ENCODE data around the gene FAM50B. TPM values are rescaled to one million over a fixed set of nuclear protein-coding genes. Genes with fewer than 3 reads are reported as not detected.

The FAM50B gene
- total and polyA plus RNA-seq, 10 of the 15 experiments (the other 5 are each of a cell fraction or from before 2014, with no cell fraction given): 0.58 to 10.2 (median 5.9) TPM

GRCh38 chr6:3848925-3849605 is at the start of gene FAM50B (continued):
- TF ChIP-seq, protein P1, sequence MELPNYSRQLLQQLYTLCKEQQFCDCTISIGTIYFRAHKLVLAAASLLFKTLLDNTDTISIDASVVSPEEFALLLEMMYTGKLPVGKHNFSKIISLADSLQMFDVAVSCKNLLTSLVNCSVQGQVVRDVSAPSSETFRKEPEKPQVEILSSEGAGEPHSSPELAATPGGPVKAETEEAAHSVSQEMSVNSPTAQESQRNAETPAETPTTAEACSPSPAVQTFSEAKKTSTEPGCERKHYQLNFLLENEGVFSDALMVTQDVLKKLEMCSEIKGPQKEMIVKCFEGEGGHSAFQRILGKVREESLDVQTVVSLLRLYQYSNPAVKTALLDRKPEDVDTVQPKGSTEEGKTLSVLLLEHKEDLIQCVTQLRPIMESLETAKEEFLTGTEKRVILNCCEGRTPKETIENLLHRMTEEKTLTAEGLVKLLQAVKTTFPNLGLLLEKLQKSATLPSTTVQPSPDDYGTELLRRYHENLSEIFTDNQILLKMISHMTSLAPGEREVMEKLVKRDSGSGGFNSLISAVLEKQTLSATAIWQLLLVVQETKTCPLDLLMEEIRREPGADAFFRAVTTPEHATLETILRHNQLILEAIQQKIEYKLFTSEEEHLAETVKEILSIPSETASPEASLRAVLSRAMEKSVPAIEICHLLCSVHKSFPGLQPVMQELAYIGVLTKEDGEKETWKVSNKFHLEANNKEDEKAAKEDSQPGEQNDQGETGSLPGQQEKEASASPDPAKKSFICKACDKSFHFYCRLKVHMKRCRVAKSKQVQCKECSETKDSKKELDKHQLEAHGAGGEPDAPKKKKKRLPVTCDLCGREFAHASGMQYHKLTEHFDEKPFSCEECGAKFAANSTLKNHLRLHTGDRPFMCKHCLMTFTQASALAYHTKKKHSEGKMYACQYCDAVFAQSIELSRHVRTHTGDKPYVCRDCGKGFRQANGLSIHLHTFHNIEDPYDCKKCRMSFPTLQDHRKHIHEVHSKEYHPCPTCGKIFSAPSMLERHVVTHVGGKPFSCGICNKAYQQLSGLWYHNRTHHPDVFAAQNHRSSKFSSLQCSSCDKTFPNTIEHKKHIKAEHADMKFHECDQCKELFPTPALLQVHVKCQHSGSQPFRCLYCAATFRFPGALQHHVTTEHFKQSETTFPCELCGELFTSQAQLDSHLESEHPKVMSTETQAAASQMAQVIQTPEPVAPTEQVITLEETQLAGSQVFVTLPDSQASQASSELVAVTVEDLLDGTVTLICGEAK (IDR thresholded peaks at IDR 0.05; ENCODE audit: borderline replicate concordance): peak; percentile 53; the same call in 1 of the 2 replicates
- TF ChIP-seq BRCA1 (IDR thresholded peaks at IDR 0.05; ENCODE audit: low read depth, low read length) (peak; percentile 78), SMC3 (IDR thresholded peaks at IDR 0.05; ENCODE audit: borderline replicate concordance, low read length) (peak; percentile 57), POLR2A (IDR thresholded peaks at IDR 0.05; ENCODE audit: low read depth, low read length) (peak; percentile 82), SUPT20H (IDR thresholded peaks at IDR 0.05; ENCODE audit: borderline replicate concordance, control insufficient read depth, low read depth, low read length) (no peak), CBX3 (IDR thresholded peaks at IDR 0.05; ENCODE audit: borderline replicate concordance, low read depth) (no peak), TBL1XR1 (IDR thresholded peaks at IDR 0.05; ENCODE audit: low read depth, low read length) (no peak), SUZ12 (IDR thresholded peaks at IDR 0.05; ENCODE audit: unreplicated experiment) (no peak), ZNF274 (IDR thresholded peaks at IDR 0.05; ENCODE audit: insufficient read depth, insufficient read length) (no peak), BACH1 (IDR thresholded peaks at IDR 0.05; ENCODE audit: borderline replicate concordance) (peak; percentile 64; the same call in 1 of the 2 replicates), ZNF687 (IDR thresholded peaks at IDR 0.05) (peak; percentile 45; the same call in 1 of the 2 replicates)
- TF ChIP-seq, protein P2, sequence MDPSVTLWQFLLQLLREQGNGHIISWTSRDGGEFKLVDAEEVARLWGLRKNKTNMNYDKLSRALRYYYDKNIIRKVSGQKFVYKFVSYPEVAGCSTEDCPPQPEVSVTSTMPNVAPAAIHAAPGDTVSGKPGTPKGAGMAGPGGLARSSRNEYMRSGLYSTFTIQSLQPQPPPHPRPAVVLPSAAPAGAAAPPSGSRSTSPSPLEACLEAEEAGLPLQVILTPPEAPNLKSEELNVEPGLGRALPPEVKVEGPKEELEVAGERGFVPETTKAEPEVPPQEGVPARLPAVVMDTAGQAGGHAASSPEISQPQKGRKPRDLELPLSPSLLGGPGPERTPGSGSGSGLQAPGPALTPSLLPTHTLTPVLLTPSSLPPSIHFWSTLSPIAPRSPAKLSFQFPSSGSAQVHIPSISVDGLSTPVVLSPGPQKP (IDR thresholded peaks at IDR 0.05; ENCODE audit: low read depth, low read length): 0 out of 2 replicates have a peak, but pooled peaks have one; percentile 33
- TF ChIP-seq, protein P3, sequence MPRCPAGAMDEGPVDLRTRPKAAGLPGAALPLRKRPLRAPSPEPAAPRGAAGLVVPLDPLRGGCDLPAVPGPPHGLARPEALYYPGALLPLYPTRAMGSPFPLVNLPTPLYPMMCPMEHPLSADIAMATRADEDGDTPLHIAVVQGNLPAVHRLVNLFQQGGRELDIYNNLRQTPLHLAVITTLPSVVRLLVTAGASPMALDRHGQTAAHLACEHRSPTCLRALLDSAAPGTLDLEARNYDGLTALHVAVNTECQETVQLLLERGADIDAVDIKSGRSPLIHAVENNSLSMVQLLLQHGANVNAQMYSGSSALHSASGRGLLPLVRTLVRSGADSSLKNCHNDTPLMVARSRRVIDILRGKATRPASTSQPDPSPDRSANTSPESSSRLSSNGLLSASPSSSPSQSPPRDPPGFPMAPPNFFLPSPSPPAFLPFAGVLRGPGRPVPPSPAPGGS (IDR thresholded peaks at IDR 0.05; ENCODE audit: borderline replicate concordance, insufficient read depth, low read depth, low read length, poor library complexity, severe bottlenecking): no peak

Data from GM12878 (cell line).